ENCODE measurements around the gene HEPN1.

GRCh38 chr11:124880290-124880611, 38.8 kb upstream of the HEPN1 start:
- no peak for TF ChIP-seq BHLHE40 (IDR thresholded peaks at IDR 0.05; ENCODE audit: low read depth, low read length)
- TF ChIP-seq CTCF (conservative IDR thresholded peaks at IDR 0.05; ENCODE audit: low read depth, low read length) = no peak
- TF ChIP-seq POLR2A (IDR thresholded peaks at IDR 0.05; ENCODE audit: low read depth, low read length) = no peak
- no peak for TF ChIP-seq RAD21 (IDR thresholded peaks at IDR 0.05; ENCODE audit: low read length)
- no peak for TF ChIP-seq SMC3 (IDR thresholded peaks at IDR 0.05; ENCODE audit: low read depth, low read length)
- no peak for TF ChIP-seq RCOR1 (IDR thresholded peaks at IDR 0.05; ENCODE audit: insufficient replicate concordance, low read length)
- no peak for TF ChIP-seq NFE2L2 (IDR thresholded peaks at IDR 0.05; ENCODE audit: low read depth, low read length)
- TF ChIP-seq CHD1 (IDR thresholded peaks at IDR 0.05; ENCODE audit: low read depth, low read length) = no peak
- no peak for TF ChIP-seq RFX5 (IDR thresholded peaks at IDR 0.05; ENCODE audit: low read depth, low read length)
- no peak for TF ChIP-seq MAFK (IDR thresholded peaks at IDR 0.05; ENCODE audit: low read depth, low read length)
- TF ChIP-seq, protein P1, sequence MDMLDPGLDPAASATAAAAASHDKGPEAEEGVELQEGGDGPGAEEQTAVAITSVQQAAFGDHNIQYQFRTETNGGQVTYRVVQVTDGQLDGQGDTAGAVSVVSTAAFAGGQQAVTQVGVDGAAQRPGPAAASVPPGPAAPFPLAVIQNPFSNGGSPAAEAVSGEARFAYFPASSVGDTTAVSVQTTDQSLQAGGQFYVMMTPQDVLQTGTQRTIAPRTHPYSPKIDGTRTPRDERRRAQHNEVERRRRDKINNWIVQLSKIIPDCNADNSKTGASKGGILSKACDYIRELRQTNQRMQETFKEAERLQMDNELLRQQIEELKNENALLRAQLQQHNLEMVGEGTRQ (IDR thresholded peaks at IDR 0.05; ENCODE audit: low read depth, low read length) = no peak
- TF ChIP-seq MXI1 (IDR thresholded peaks at IDR 0.05; ENCODE audit: borderline replicate concordance, low read depth, low read length) = no peak
- no peak for TF ChIP-seq MAZ (IDR thresholded peaks at IDR 0.05; ENCODE audit: borderline replicate concordance, low read depth, low read length)
- no peak for TF ChIP-seq CEBPB (IDR thresholded peaks at IDR 0.05; ENCODE audit: low read depth, low read length)

Measured in IMR-90 (cell line).